GM12801 (cell line): ENCODE measurements around the gene GRIK3.

Experiments used
- CTCF ChIP-seq: IDR thresholded peaks from one replicate; pipeline ENCODE4 v1.5.1; 2011; ENCODE audit warnings: control low read depth; ENCODE audit not compliant: insufficient read length; ENCODE audit errors: extremely low read depth

GRIK3 gene

GRCh38 chr1:36920801-36921405, 113.4 kb downstream of the GRIK3 start:
- no peak for TF ChIP-seq CTCF

GRCh38 chr1:36920371-36920770, 113.9 kb downstream of the GRIK3 start:
- TF ChIP-seq CTCF, result no peak

- no peak for TF ChIP-seq CTCF
Observed at GRCh38 chr1:36919491-36920145, 114.7 kb downstream of the GRIK3 start.

- TF ChIP-seq CTCF, result no peak
Observed at GRCh38 chr1:36918604-36919003, 115.7 kb downstream of the GRIK3 start.

GRCh38 chr1:36913484-36914060, 120.7 kb downstream of the GRIK3 start:
- TF ChIP-seq CTCF, result no peak

GRCh38 chr1:36913016-36913415, 121.3 kb downstream of the GRIK3 start:
- no peak for TF ChIP-seq CTCF

GRCh38 chr1:36912365-36912865, 121.9 kb downstream of the GRIK3 start:
- no peak for TF ChIP-seq CTCF
